Heart left ventricle (tissue), 13 donors: Measurements from ENCODE around the gene ANKRD17.

Source experiments
- CTCF ChIP-seq, 12 donors: fragments of 200-600 bp; sonication (generic) in 4 of 12; IDR thresholded peaks; one replicate each; pipeline versions ENCODE4 v1.5.0 to v1.8.0; 2018 to 2022; ENCODE audit warnings: antibody characterized with exemption in 12 of 12, mild to moderate bottlenecking in 5 of 12
- POLR2A ChIP-seq, 2 donors: fragments of 450-650 bp; IDR thresholded peaks; one replicate each; pipeline ENCODE4 v1.6.1; 2017; ENCODE audit warnings: antibody characterized with exemption in 2 of 2, mild to moderate bottlenecking in 2 of 2, moderate library complexity in 2 of 2
- donor health status: ischemic (EF 13 %, LVEDD 7.1; RV severe dilation, severe dysfunction).
- donor health status: DM: no; HTN: yes; CAD: no.
- donor health status: DM: no; HTN: no; CAD: no.
- donor health status: ischemic (EF 25% LVEDD 6.9; RV normal size, moderate dysfunction).
- donor health status: ischemic (EF 25% LVEDD 5.7; RV mildly dilated, moderate dysfunction).
- donor health status: ischemic (EF 35%, LVEDD 5.7; RV mildly dilated, moderate dysfunction).
- donor health status: nonischemic (EF 11% LVEDD 7.7; RV severe dilation, severe dysfunction).
- donor health status: DM: yes; HTN: yes; CAD: no.
- donor health status: PGD.
- donor health status: ischemic (EF 29% LVEDD 5.4; RV normal size, mild dysfunction).
- donor health status: nonischemic (EF 23%, LVEDD 6.1; RV moderate dilation, normal function).

- TF ChIP-seq CTCF (IDR thresholded peaks at IDR 0.05) (no peak), POLR2A (IDR thresholded peaks at IDR 0.05) (no peak)
These were observed 177.8 kb downstream of the ANKRD17 start for GRCh38 chr4:73080789-73081188.
